GM18907 (cell line): ENCODE data around the gene RAB14.

ENCODE experiments used
- ATAC-seq: cut with Tn5 transposase; IDR thresholded peaks from one replicate; pipeline ENCODE4 v1.9.1; 2021; ENCODE audit warnings: mild to moderate bottlenecking, moderate library complexity; ENCODE audit not compliant: unreplicated experiment

RAB14 gene

DNA sequence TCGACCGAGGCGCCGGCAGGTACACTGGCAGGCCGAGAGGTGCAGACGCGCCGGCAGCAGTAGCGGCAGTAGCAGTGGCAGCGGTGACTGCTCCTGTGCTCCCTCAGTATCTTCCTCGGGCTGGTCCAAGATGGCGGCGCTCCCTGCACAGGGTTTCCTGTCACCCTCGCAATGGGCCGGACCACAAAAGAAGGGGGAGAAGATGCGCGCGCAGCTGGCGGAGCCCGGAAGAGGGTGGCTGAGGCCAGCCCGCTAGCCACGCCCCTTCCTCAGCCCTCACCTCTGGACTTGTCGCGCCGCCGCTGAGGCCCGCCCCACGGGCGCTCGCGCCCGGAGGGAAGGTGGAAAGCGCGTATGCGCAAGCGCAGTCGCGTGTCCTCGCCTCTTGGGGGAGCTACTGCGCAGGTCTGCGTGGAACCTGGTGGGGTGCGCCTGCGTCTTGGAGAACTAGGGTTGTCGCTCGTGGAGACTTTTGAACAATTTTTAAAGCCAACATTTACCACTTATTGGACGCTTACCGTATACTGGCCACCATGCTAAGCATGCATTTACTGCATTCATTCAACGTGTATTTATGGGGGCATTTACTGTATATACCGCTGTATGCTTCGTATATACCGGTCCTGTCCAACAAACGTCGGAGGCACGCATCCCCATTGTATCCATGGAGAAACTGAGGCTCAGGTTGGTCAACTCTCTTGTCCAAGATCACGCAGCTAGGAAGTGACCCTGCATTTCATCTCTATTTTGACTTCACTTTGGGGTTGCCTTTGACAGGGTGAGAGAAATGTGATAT lies at the start of gene RAB14:
RAB14 (minus strand) TSS at position 132 of the 796 bp plus-strand sequence. CDS start 8,457 bp downstream, outside the sequence.
- ATAC-seq: peak; percentile 84

DNA sequence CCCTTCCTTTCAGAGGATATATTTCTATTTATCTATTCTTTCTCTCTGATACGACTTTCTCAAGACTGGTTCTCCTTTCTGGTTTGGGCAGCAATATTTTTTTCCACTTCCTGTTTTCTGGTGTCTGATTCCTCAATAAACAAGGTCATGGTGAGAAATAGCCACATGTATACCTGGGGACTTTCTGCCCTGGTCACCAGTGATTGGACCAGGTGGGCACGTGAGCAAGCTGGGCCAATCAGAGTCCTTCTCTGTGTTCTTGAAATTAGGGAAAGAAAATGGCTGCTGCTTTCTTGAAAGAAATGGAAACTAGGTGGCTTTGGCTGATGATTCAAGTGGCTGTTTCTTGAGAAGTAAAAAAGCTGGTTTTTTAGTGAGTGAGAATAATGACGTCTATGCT lies 47.9 kb upstream of the RAB14 start:
- no peak for ATAC-seq

GRCh38 chr9:121246821-121247561 lies 45.3 kb upstream of the RAB14 start:
- ATAC-seq: no peak

DNA sequence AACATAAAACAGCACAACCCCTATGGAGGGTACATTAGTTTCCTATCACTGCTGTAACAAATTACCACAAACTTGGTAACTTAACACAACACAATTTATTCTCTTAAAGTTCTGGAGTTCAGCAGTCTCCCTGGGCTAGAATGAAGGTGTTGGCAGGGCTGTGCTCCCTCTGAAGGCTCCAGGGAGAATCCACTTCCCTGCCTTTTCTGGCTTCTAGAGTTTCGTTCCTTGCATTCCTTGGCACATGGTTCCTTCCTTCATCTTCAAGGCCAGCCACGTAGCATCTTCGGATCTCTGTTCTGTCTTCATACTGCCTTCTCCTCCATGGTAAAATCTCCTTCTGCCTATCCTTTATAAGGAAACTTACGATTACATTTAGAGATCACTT lies 41.3 kb upstream of the RAB14 start:
- no peak for ATAC-seq

DNA sequence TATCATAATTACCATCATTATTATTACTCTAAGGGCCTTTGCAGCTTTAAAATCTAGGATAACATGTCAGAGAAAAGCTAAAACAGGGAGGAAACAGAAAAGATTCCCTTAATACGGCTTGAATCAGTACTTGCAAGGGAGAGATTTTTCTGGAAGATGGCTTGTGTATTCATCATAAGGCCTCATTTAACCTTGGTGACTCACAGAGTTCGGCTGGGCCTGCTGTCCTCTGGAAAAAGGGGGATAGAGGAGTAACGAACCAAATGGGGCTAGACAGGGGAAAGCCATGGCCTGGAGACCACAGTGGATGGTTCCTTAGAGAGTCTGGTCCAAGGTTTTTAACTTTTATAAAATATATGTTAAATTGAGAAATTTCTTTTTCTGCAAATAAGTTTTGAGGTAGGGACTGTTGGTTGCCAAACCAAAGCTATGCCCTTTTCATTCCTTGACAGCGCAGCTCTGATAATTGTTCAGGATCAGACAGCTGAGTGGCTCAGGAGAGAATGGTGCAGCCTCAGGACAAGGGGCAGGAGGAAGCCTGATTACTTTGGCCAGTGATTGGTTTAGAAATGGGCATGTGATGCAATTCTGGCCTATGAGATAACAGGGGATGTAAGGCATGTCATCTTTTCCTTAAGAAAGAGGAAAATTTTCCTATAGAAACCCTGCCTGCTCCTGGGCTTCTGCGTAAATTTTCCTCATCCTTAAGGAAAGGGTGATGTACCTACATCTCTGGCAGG lies 40.7 kb upstream of the RAB14 start:
- ATAC-seq: no peak

DNA sequence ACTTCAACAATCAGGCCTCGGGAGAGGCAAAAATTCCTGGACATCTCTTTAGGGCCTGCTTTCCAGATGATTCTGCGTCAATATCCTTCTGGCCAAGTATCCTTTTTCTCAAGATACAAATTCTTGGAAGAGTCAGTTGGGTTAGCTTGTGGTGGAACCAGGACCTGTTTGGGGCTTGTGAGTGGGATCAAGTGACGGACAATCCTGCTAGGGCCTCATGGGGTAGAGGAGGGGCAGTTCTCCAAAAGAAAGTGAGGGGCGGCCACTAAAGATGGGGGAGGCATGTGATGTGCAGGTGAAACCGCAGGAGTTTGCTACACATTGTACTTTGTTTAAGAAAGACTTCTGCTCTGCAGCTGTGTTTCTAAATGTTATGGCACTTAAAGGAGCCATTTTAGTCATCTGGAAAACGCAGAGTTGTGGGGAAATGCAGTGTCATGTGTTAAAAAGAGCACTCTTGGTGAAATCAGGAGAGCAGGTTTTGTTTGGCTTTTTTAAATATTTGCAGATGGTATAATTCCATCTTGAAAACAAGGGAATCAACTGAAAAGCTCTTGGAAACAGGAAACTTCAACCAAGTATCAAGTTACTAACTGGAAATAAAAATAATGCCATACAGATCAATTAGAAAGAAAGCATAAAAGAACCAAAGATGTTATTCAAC lies 38.9 kb upstream of the RAB14 start:
- ATAC-seq: no peak

- ATAC-seq: no peak
Observed at GRCh38 chr9:121239851-121240250, 38.2 kb upstream of the RAB14 start.

DNA sequence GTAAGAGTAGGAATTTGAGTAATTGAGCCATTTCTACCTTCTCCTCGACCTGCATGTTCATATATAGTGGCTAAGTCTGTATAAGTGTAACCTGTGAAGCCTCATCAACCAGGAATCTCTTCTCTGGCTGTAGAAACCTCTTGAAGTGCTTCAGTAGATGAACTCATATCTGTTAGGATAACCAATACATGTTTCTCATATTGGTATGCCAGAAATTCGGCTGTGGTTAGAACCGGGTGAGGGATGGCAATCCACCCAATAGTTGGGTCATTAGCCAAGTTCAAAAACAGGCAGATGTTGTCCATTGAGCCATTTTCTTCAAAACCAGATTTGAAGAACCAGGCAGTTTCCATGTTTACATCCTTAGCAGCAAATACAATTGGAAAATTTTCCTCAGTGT lies 37.4 kb upstream of the RAB14 start:
- ATAC-seq: no peak

DNA sequence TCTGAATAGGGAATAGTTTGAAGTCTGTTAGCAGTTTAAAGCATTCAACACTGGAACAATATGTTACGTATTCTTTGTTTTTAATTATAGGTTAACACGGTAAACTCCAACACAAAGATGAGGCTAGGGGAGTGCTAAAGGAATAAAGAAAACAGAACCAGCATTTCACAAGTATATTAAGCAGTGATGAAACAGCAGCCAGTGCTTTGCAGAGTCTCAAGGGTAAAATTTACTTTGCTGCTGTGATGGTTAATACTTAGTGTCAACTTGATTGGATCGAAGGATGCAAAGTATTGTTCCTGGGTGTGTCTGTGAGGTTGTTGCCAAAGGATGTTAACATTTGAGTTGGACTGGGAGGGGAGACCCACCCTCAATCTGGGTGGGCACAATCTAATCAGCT lies 36.2 kb upstream of the RAB14 start:
- no peak for ATAC-seq

GRCh38 chr9:121235512-121235911 lies 33.8 kb upstream of the RAB14 start:
- ATAC-seq: no peak

- ATAC-seq: no peak
Observed at GRCh38 chr9:121234832-121235161, 33.1 kb upstream of the RAB14 start.

- no peak for ATAC-seq
Observed at GRCh38 chr9:121233906-121234831, 32.5 kb upstream of the RAB14 start.

DNA sequence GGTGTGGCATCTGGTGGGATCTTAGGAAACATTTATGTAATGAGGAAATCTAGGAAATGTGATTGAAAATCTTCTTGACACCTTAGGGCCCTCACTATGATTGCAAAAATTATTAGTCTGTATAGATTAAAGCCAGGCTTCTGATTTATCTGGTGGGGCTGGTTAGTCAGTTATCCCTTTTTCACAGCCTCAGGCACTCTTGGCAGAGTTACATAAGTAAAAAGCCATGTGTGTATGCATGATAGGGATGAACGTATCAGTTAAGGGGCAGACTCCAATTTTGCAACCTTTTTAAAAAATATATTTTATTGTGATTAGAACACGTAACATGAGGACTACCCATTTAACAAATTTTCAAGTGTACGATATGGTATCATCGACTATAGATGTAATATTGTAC lies 30.6 kb upstream of the RAB14 start:
- ATAC-seq: no peak

- ATAC-seq: no peak
Observed at GRCh38 chr9:121230256-121230655, 28.6 kb upstream of the RAB14 start.

DNA sequence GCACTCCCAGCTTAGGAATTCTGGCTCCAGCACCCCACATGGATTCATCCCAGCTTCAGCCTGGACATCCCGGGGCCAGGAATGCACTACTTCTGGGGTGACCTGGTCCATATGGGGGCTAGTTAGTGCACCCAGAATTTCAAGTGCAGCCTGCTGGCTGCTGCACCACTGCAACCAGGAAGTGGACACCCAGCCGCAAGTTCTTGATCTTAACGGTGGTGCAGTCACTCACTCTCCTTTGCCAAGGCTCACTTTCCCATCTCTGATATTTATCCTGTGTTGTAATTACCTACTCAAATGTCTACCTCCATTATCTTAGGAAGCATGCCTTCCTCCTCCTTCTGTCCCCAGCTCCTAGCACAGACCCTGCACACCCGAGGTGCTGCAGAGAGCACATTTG lies 26.2 kb upstream of the RAB14 start:
- no peak for ATAC-seq

DNA sequence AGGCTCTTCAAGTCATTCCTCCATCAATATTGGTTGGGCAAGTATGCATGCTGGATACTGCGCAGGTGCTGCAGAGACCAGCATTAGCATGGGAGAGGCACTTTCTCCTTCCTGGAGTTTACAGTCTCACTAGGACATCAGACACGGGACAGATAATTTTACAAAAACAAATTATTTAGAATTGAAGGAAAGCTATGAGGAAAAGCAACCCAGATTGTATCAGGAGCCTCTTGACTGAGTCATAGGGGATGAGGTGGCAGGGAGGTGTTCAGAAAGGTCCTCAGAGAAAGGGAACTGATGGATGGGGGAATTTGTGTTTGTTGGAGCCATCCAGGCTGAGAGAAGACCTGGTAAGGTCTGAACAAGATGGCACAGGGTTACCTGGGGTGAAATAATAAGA lies 24.5 kb upstream of the RAB14 start:
- ATAC-seq: no peak

- no peak for ATAC-seq
Observed at GRCh38 chr9:121225240-121225639, 23.6 kb upstream of the RAB14 start.

- no peak for ATAC-seq
Observed at GRCh38 chr9:121222524-121223171, 21.0 kb upstream of the RAB14 start.

- ATAC-seq: no peak
Observed at GRCh38 chr9:121221664-121222055, 20.0 kb upstream of the RAB14 start.
